Hindlimb muscle (tissue), 1 donor: Measurements from ENCODE around the gene FBXW11. TPM values are rescaled to one million over a fixed set of nuclear protein-coding genes. Genes with fewer than 3 reads are reported as not detected.
A peak's percentile ranks its signal among the peaks of the same experiment; 100 is the strongest.
"Not testable (repeated sequence)": the region's sequence is repeated elsewhere in the genome, so short reads cannot be mapped to it uniquely, and the experiment has no call there.

Experiments
- DNase-seq: peaks from one replicate; pipeline ENCODE4 v3.0.0-alpha.2; 2013
- polyA plus RNA-seq: library from polyadenylated mRNA; unstranded; fragments of 120-200 nt; gene quantifications from one replicate; pipeline ENCODE4 v1.2.1, GENCODE V29; 2013; ENCODE audit not compliant: insufficient read length

FBXW11 gene
- polyA plus RNA-seq, 1 donor, result 34.5 TPM

DNA sequence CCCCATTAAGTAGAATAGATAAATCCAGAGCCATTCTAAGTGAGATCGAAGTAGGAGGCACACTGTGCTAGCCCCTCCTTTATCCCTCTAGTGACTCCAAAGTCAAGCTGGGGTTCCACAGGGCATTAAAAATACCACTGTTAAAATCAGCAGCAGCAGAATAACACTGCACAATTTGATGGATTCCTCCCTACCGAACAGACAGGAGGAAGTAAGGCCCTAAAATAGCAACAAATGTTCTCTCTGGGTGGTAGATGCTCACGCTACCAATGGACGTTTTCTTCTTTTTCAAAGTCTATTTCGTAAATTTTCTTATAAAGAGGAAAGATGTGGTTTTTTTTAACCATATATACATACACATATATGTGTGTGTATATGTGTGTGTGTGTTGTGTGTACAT is 54.4 kb downstream of the FBXW11 start:
- no peak for DNase-seq

DNA sequence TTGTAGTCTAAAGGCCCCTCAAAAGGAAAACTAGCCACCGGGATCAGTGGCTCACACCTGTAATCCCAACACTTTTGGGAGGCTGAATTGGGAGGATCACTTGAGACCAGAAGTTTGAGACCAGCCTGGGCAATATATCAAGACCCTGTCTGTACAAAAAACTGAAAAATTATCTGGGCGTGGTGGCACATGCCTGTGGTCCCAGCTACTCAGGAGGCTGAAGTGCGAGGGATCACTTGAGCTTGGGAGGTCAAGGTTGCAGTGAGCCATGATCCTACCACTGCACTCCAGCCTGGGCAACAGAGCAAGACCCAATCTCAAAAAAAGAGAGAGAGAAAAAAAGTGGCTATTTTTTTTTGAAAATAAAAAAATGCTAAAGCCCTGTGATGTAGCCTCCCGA is 55.2 kb downstream of the FBXW11 start:
- DNase-seq, result no peak

DNA sequence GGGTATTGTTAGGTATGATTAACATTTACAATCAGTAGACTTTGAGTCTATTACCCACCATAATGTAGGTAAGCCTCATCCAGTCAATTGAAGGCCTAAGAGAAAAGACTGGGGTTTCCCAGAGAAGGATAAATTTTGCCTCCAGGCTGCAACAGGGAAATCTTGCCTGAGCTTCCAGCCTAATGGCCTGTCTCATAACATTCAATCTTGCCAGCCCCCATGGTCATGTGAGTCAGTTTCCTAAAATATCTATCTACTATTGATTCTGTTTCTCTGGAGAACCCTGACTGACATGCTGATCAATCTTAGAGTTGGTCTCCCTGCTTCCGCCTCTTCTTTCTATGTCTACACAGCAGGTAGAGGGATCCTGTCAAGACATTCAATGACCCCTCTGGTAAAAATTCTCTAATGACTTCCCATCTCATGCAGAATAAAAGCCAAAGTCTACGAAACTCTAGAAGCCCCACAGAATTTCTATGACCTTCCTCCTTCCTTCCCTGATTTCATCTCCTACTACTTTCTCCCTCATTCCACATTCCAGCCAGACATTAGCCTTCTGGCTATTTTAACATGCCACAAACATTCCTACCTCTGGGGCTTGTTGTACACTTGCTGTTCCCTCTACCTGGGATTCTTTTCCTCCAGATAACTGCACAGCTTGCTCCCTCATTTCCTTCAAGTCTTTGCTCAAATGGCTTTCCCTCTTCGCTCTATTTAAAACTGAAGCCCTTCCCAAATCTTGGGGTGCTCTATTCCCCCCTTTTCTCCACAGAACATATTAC is 60.2 kb downstream of the FBXW11 start:
- no peak for DNase-seq

DNA sequence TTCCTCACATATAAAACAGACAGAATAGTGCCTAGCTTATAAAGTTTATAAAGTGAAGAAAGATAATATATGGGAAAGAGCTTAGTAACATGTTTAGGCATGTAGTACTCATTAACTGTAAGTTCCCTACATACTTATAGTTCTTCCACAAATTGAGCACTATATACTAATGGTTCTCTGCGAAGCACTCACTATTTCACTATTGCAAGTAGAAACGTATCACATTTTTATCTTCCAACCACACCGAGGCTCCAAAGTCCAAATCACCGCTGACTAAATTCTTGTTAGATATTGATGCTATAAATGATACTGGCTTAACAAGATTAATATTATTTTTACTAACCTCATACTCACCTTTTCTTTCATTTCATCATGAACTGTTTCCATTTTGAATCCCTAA is 61.0 kb downstream of the FBXW11 start:
- DNase-seq, result no peak

DNA sequence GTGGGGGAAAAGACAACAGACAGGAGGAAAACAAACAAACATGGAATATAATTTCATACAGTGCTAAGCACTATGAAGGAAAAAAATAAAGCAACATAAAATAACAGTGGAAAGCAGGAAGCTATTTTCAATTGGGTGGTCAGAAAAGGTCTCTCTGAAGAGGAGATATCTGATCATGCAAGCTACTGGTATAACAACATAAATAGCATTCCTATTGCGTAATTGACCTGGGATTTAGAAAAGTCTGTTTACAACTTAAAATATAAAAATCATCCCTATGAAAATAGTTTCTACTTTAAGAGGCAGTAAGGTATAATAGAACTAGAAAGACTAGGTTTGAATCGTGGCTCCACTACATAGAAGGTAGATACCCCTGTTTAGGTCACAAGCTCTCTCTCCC is 61.4 kb downstream of the FBXW11 start:
- no peak for DNase-seq

DNA sequence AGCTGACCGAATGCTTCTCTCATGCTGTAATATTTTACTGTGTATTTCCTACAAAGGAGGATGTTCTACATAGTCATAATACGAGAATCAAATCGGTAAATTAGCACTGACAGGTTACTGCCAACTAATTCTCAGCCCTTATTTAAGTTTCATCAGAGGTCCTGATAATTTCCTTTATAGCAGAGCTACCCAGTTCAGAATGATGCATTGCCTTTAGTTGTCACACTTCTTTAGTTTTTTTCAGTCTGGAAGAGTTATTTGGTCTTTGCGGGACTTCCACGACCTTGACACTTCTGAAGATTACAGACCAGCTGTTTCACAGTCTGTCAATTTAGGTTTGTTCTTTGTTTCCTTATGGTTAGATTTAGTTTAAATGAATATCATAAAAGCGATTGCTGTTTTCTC is 64.3 kb downstream of the FBXW11 start:
- DNase-seq, result not testable (repeated sequence)

DNA sequence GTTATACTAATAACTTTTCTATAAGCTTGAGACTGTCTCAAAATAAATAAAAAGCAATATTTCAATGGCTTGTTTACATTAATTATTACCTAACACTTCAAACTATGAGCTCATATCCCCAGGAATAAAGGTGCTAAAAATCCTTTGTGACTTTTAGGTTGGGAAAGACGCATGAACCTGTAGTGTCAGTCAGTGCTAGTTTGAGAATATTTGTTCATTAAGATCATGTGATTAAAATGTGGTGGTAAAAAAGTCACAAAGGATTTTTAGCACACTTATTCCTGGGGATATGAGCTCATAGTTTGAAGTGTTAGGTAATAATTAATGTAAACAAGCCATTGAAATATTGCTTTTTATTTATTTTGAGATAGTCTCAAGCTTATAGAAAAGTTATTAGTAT is 64.8 kb downstream of the FBXW11 start:
- DNase-seq, result not testable (repeated sequence)

DNA sequence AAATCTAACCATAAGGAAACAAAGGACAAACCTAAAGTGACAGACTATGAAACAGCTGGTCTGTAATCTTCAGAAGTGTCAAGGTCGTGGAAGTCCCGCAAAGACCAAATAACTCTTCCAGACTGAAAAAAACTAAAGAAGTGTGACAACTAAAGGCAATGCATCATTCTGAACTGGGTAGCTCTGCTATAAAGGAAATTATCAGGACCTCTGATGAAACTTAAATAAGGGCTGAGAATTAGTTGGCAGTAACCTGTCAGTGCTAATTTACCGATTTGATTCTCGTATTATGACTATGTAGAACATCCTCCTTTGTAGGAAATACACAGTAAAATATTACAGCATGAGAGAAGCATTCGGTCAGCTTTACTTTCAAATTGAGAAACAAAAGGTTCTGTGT is 65.2 kb downstream of the FBXW11 start:
- not testable (repeated sequence) for DNase-seq

DNA sequence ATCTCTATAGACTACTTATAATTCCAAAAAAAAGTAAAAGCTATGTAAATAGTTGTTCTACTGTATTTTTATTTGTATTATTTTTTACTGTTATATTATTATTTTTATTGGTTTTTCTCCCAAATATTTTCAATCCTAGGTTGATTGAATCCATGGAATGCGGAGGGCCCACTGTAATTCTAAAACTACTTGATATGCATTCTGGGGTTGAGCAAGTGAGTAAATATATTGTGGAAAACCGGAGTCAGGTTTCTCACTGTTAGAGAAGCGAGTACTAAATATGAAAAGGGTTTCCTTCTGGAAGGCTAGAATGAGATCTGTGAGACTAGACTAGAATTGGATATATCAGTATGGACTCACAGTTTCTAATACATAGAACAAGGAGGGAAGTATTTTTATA is 66.5 kb downstream of the FBXW11 start:
- no peak for DNase-seq

DNA sequence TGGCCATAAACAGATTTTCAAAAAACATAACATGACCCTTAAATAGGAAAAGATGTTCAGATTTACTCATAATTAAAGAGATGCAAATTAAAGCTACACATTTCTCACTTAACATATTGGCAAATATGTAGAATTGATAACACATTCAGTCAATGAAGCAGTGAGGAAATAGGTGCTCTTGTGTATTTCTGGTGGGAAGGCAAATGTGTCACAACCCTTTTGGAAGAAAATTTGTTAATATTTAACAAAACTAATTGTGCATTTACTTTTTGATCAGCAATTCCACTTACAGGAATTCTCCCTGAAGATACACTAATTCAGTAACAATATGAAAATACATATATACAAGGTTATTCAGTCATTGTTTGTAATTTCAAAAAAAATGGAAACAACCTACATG is 68.1 kb downstream of the FBXW11 start:
- DNase-seq, result no peak

DNA sequence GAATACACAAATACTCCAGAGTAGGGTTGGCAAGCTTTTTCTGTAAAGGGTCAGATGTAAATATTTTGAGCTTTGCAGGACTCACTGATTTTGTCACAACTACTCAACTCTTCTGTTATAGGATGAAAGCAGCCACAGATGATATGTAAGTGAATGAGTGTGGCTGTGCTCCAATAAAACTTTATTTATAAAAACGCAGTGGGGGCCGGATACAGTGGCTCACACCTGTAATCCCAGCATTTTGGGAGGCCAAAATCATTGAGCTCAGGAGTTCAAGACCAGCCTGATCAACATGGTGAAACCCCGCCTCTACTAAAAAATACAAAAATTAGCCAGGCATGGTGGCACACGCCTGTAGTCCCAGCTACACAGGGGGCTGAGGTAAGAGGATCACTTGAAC is 69.1 kb downstream of the FBXW11 start:
- no peak for DNase-seq

DNA sequence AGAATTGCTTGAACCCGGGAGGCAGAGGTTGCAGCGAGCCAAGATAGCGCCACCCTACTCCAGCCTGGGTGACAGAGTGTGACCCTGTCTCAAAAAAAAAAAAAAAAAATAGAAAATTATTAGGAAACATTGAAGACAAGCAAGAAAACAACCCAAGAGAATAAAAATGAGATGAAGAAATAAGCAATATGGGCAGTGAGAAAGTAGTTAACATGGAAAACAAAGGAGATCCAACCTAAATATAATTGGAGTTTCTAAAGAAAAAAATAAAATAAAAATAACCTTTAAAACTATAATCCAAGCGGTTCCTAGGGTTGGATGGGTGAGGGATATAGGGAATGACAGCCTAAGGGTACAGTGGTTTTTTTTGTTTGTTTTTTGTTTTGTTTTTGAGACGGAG is 71.9 kb downstream of the FBXW11 start:
- DNase-seq, result no peak

DNA sequence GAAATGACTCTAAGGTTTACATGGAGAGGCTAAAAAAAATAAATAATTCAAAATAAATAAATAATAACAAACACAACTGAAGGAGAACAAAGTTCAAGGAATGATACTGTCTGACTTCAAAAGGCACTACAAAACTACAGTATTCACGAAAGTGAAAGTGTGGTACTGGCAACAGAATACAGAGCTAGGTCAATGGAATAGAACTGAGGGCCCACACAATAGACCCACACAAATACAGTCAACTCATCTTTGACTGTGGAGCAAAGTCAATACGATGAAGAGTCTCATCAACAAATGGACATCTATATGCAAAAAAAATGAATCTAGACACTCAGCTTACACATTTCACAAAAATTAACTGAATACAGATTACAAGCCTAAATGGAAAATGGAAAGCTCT is 75.3 kb downstream of the FBXW11 start:
- no peak for DNase-seq

DNA sequence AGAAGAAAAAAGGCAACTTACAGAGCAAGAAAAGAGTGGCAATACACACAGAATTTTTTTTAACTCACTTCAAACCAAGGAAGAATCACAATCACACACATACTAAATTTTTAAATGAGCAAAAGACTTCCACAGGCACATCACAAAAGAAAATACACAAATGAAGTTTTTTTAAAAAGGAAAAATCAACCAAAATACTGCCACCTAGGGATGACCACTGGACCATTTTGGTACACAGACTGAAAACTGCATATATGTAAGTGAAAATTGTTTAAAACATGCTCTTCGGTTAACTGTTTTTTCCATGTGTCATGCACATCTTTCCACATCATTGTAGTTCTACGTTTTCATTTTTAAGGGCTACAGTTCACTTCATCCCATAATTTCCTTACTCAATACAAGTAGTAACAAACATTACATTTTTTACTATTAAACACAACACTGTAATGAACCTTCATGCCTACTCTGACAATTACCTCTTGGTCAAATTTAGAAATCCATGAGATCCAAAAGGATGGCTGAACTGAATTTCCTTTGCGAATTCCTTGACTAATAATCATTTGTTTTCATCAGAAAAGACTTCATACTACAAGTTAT is 79.0 kb downstream of the FBXW11 start:
- no peak for DNase-seq

DNA sequence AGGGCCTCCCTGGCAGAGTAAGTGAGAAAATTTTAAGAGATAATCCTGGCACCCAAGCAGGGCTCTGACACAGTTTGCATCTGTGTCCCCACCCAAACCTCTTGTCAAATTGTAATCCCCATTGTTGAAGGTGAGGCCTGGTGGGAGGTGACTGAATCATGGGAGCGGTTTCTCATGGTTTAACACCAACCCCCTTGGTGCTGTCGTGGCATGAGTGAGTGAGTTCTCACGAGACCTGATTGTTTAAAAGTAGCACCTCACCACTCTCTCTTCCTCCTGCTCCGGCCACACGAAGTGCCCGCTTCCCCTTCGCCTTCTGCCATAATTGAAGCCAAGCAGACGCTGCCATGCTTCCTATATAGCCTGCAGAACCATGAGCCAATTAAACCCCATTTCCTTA is 80.1 kb downstream of the FBXW11 start:
- DNase-seq, result no peak

DNA sequence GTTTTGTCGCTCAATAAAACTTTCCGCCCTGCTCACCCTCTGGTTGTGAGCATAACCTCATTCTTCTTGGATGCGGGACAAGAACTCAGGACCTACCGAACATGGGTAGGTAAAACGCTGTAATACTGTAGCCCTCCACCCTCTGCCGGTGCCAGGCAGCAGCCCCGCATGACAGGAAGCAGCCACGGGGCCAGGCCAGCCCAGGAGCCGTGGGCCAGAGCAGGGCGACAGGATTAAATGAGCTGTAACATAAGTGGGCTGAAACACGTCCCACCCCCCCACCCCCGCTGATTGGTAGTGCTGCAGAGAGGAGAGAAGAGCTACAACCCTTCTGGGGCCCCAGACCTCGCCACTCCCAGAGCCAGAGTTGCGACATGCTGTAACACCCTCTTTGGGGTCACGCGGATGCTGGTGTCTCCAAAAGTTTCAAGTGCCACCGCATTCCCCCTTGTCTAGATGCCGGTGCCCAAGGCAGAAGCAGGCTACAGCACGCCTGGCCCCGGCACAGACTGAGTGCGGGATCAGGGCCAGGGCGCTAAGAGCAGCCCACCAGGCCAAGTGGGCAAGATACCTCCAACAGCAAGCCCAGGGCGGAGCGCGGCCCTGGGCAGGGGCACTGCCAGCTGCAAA is 81.8 kb downstream of the FBXW11 start:
- no peak for DNase-seq

DNA sequence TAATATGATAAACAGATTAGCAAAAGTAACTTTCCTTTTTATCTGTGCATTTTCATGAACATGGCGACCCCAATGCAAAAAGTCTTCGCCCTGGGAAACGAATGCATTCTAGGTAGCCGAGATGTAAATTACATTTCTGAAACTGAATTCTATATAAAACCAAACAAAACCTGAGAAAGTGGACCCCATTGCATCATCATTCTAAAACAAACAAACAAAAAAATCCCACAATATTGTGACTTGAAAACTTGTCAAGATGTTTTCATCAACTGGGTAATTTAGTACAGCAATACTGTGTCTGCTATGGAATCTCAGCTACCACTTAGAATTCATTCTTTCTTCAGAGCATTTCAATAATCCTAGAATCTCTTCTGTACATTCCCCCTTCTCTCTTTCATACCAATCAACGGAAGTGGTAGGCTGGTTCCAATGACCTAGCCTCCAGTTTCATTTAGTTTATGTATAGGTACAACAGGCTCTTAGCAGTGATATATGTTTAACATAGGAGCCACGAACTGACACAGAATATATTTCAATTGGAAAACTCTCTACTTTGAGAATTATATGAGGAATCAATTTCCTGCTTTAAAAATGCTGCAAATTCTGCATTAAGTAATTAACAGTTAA is 85.6 kb downstream of the FBXW11 start:
- no peak for DNase-seq

DNA sequence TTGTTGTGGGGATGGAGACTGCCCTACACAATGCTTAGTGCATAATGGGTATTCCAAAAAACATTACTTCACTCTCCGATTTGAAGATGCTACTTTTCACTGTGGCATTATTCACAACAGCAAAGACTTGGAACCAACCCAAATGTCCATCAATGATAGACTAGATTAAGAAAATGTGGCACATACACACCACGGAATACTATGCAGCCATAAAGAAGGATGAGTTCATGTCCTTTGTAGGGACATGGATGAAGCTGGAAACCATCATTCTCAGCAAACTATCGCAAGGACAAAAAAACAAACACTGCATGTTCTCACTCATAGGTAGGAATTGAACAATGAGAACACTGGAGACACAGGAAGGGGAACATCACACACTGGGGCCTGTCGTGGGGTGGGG is 90.7 kb downstream of the FBXW11 start:
- not testable (repeated sequence) for DNase-seq

DNA sequence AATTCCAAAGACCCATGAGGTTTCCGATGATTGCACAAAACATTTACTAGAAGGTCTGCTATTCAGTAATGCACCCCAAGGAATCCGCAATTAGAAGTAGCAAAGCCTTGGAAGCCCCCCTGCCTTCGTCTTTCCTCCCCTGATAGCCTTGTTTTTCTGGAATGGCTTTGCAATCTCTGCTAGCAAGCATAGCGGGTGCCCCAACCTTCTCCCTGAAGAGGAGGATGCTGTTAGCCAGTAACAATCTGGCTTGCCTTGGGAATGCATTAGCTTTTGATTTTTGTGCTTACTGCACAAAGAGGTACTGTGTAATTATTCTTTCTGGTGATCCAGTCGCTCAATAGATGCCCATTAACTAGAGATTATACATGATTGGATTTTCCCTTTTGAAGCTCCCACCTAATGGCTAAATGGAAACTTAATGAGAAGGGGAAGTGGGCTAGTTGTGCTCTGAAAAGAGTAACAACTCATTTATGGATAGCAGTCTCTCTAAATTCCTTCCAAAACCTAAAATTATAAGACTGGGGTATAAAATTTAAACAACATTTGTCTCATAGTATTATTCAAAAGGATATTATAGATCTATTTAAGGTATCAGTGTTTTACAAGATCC is 91.6 kb downstream of the FBXW11 start:
- no peak for DNase-seq

DNA sequence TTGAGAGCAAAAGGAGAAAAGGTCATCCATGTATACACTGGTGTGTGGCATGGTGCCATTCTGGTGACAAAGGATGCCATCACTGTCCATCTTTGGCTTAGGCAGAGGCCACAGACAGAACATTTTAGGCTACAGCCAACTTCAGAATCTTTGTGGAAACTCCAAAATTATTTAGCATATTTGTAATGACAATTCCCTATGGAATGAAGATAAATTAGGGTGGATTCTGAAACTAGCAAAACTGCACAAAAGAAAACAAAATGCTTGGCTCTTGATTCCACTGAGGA is 92.5 kb downstream of the FBXW11 start:
- no peak for DNase-seq

DNA sequence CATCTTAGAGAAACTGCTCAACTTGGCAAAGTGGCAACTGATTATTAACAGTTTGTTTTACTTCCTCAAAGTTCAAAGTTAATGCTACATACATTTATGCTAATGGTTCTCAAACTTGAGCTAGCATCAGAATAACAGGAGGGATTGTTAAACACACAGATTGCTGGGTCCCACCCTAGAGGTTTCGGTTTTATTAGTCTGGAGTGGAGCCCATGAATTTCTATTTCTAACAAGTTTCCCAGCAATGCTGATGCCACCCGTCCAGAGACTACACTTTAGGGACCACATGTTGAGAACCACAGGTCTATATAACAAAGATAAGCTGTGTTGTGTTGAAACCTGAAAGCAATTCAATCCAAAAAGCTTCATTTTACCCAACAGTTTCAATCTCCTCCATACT is 95.3 kb downstream of the FBXW11 start:
- DNase-seq, result no peak

DNA sequence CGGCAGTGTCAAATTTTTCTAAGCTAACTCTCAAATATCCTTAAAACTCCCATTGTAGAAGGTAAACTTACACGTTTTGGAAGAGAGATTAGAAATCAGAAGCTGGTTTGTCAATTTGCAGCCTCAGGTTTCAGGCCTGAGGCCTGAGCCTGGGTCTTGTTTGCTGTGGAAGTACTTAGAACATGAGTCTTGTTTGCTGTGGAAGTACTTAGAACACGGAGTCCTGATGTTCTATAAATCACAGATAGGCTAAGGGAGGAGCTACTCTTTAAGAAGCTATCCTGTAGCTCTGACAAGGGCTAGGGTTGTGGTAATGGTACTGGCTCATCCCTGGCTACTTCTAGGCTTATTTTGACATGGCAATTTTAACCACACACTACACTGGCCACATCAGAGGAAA is 97.8 kb downstream of the FBXW11 start:
- DNase-seq, result no peak

DNA sequence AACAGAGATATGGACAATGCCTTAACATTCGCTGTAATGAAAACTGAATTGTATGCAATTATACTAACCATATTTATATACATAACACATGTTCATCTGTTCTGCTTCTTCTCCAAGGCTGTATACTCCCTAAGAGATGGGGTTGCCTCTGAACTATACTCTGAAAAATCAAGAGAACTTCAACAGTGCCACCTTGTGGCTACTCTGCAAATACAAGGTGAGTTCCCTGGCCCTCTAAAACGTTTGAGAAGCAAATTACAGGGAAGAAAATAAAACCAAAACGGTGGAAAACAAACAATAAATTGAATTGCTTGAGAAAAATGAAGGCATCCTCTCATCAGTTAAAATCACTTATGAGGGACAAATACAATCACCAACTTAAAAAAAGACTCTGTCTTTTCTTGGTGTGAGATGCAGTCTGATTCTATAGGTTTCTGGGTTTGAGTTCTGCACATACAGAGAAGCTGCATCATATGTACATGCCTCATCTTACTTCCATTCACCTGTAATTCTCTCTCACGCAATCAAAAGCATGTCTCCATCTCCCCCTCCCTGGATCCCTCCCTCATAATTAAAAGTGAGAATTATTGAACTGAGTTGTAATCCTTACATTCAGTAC is 98.6 kb downstream of the FBXW11 start:
- DNase-seq, result peak; percentile 72
